Kidney epithelial cell (primary cell): ENCODE data around the gene KCNS3. TPM values are rescaled to one million over a fixed set of nuclear protein-coding genes. Genes with fewer than 3 reads are reported as not detected.

ENCODE experiments used
- DNase-seq: peaks from one replicate; pipeline ENCODE4 v3.0.0-alpha.2; 2010; ENCODE audit warnings: low read depth
- H3K27me3 ChIP-seq: 2 replicates; pipeline ENCODE4 v1.6.0; 2011; ENCODE audit warnings: low read length; ENCODE audit not compliant: control insufficient read depth, insufficient read depth
- H3K36me3 ChIP-seq: 2 replicates; pipeline ENCODE4 v1.5.1; 2011; ENCODE audit warnings: low read length; ENCODE audit not compliant: control insufficient read depth, insufficient read depth
- H3K4me3 ChIP-seq: 2 replicates; pipeline ENCODE4 v1.5.1; 2011; ENCODE audit warnings: low read depth, mild to moderate bottlenecking, control low read depth, low read length
- total RNA-seq: library from RNA; depleted of rRNA; stranded (reverse); fragments of >200 nt; gene quantifications from 2 replicates; pipeline ENCODE4 v1.2.3, GENCODE V29; 2015
- TF ChIP-seq, protein P1 (sequence below): IDR thresholded peaks from 2 replicates; pipeline ENCODE4 v1.5.1; 2011; ENCODE audit warnings: mild to moderate bottlenecking, moderate library complexity, low read length, control low read depth, inconsistent platforms; ENCODE audit not compliant: insufficient read depth, poor library complexity, severe bottlenecking

The KCNS3 gene
- total RNA-seq, 1 donor from 2014 or later = 8.9 TPM

DNA sequence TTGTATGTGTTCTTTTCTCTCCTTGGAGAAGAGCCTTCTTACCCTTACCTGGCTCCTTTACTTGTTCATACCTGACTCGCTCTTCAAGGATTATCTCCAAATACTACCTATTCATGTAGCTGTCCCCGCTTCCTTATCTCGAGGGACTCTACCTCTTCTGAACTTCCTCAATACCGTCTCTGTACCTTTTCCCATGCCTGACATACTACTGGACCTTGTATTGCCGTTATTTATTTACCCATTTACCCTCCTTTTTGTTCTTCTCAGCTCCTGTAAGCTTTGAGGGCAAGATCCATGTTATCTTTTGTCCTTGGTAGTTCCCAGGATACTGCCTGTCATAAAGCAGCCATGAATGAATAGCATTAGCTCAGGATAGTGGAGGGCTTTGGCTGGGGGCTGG is 32.5 kb downstream of the KCNS3 start:
- no peak for DNase-seq
- no peaks in the 10 kb centered on the region for H3K36me3 ChIP-seq
- TF ChIP-seq, protein P1, sequence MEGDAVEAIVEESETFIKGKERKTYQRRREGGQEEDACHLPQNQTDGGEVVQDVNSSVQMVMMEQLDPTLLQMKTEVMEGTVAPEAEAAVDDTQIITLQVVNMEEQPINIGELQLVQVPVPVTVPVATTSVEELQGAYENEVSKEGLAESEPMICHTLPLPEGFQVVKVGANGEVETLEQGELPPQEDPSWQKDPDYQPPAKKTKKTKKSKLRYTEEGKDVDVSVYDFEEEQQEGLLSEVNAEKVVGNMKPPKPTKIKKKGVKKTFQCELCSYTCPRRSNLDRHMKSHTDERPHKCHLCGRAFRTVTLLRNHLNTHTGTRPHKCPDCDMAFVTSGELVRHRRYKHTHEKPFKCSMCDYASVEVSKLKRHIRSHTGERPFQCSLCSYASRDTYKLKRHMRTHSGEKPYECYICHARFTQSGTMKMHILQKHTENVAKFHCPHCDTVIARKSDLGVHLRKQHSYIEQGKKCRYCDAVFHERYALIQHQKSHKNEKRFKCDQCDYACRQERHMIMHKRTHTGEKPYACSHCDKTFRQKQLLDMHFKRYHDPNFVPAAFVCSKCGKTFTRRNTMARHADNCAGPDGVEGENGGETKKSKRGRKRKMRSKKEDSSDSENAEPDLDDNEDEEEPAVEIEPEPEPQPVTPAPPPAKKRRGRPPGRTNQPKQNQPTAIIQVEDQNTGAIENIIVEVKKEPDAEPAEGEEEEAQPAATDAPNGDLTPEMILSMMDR = no peak

DNA sequence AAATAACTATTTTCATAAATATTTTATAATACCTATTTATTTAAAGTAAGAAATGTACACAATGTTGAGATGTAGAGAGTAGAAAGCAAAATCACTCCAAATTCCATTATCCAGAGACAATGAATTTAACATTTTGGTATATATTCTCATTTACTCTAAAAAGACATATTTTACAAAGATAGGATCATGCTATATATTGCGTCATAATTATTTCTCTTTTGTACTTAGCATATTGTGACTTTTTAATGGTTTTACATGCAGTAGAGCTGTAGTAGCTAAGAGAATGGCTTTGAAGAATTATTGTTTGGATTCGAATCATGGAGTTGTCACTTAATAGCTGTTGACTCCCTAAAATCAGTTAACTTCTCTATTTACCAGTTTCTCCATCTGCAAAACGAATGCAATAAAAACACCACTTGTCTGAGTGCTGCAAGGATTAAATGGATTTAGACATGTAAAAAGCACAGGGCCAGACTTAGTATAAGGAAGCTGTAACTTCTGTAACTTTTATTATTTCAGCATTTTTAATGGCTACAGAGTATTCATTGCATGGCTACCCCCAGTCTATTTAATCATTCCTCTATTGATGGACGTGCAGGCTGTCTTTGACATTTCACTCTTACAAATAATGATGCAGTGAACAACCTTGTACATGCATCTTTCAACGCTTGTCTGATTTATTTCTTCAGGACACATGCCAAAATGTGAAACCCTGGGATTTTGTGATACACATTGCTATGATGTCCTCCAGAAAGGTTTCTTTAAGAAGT is 33.2 kb downstream of the KCNS3 start:
- no peaks in the 10 kb centered on the region for H3K36me3 ChIP-seq
- DNase-seq = no peak
- TF ChIP-seq, protein P1 = no peak
- no peaks in the 10 kb centered on the region for H3K27me3 ChIP-seq
- H3K4me3 ChIP-seq = no peak overlapping the region

More for the DNA sequence above, 32.5 kb downstream of the KCNS3 start:
- Histone ChIP-seq H3K27me3 (no peaks in the 10 kb centered on the region), H3K4me3 (no peak overlapping the region)

DNA sequence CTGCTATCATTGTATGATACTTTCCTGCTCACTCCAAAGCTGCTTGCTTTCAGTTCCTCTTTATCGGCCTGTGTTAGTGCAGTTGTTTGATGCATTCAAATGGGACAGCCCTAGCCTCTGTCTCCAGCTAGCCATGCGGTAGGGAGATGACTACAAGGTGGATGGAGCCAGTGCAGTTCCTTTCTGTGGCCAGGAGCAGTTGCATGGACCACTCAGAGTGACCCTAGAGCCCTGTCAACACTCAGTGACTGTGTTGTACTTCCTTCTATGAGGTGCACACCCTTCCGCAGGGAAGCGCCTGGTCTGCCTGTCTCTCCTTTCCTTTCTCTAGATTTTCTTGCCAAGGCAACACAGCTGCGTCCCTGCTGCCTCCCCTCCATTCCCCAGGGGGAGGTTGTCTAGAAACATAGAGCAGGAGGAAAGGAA is 33.8 kb downstream of the KCNS3 start:
- Histone ChIP-seq H3K27me3 (no peaks in the 10 kb centered on the region), H3K36me3 (no peaks in the 10 kb centered on the region), H3K4me3 (no peak overlapping the region)
- TF ChIP-seq, protein P1 = no peak
- DNase-seq = no peak

DNA sequence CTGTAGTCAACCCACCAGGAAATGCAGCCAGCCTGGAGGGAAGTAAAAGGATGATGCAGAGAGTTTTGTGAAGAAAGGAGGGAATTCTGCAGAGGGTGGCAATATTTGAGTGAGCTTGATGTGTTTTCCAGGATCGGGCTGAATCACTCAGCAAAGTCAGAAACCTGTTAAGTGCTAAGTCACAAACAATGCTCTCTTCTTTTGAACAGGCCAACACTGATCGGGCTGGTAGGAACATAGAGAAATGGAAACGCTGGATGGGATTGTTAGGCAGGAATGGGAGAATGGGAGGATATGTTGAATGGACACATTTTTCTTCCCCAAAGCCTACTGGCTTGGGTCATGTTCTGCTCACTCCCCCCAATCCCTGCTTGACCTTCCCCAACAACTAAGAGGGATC is 36.6 kb downstream of the KCNS3 start:
- Histone ChIP-seq H3K27me3 (no peaks in the 10 kb centered on the region), H3K4me3 (no peak overlapping the region), H3K36me3 (no peaks in the 10 kb centered on the region)
- DNase-seq = no peak
- TF ChIP-seq, protein P1 = no peak

DNA sequence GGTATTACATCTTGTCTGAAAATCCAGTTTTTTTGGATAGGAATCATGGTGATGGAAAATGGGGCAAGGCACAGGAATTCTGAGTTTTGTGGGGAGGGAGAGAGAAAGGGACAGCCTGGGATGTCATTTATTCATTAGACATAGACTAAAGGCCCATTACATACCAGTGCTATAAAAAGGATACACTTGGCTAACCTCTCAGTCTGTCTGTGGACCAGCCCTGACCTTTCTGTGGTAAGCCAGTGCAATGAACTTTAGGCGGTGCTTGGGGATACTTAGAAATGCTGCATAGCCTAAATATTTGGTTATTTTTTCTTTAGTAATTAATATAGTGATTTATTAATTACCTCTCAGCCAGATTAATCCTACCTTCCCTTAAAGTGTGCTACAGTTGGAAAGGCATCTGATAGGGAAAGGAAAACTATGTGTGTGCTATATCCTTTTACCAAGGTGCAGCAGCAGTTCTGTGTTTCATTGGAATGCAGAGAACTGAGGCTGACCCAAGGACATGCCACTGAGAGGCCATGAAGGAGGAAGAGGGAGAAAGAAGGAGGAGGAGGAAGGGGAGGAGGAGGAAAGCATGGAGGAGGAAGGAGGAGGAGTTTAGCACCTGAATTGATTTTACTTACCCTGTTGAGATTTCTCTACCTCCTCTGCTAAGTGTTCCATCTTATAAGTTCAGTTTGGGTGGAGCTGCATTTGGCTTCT is 37.5 kb downstream of the KCNS3 start:
- Histone ChIP-seq H3K27me3 (no peaks in the 10 kb centered on the region), H3K36me3 (no peaks in the 10 kb centered on the region), H3K4me3 (no peak overlapping the region)
- DNase-seq = no peak
- TF ChIP-seq, protein P1 = no peak
